ENCODE measurements around the gene IL1RL1.
"Not testable (repeated sequence)": the region's sequence is repeated elsewhere in the genome, so short reads cannot be mapped to it uniquely, and the experiment has no call there.

Gene IL1RL1

GRCh38 chr2:102317715-102318114, 6.4 kb downstream of the IL1RL1 start:
- H3K4me3 ChIP-seq (ENCODE audit: low read depth, low read length) = no peak overlapping the region
- TF ChIP-seq MYC (IDR thresholded peaks at IDR 0.05; ENCODE audit: low read depth, low read length) = peak; percentile 63; the same call in 1 of the 2 replicates
- TF ChIP-seq, protein P1, sequence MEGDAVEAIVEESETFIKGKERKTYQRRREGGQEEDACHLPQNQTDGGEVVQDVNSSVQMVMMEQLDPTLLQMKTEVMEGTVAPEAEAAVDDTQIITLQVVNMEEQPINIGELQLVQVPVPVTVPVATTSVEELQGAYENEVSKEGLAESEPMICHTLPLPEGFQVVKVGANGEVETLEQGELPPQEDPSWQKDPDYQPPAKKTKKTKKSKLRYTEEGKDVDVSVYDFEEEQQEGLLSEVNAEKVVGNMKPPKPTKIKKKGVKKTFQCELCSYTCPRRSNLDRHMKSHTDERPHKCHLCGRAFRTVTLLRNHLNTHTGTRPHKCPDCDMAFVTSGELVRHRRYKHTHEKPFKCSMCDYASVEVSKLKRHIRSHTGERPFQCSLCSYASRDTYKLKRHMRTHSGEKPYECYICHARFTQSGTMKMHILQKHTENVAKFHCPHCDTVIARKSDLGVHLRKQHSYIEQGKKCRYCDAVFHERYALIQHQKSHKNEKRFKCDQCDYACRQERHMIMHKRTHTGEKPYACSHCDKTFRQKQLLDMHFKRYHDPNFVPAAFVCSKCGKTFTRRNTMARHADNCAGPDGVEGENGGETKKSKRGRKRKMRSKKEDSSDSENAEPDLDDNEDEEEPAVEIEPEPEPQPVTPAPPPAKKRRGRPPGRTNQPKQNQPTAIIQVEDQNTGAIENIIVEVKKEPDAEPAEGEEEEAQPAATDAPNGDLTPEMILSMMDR (IDR thresholded peaks at IDR 0.05; ENCODE audit: low read depth, low read length) = no peak
- peak; percentile 83 for TF ChIP-seq MAX (IDR thresholded peaks at IDR 0.05; ENCODE audit: low read depth, low read length)

DNA sequence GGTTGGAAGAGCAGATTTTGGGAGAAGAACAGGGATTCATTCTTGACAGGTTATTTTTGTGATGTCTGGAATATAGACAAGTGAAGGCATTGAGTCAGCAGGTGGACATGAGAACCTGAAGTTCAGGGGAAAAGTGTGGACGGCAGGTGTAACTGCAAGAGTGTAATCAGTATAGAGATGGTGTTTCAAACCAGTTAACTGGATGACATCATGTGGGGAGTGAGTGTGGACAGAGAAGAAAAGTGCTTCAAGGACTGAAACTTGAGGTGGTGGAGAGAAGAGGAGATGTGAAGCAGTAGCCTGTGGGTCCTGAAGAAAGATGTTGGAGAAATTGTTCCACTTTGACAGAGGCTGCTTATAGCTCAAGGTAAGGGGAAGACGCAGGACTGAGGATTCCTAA, 7.1 kb downstream of the IL1RL1 start:
- no peak overlapping the region for H3K4me3 ChIP-seq (ENCODE audit: low read depth, low read length)
- no peak for DNase-seq (ENCODE audit: low read depth)
- TF ChIP-seq MAX (IDR thresholded peaks at IDR 0.05; ENCODE audit: low read depth, low read length) (no peak), POLR2A (IDR thresholded peaks at IDR 0.05; ENCODE audit: extremely low read depth, insufficient read length) (no peak), MYC (IDR thresholded peaks at IDR 0.05; ENCODE audit: low read depth, low read length) (no peak)
- TF ChIP-seq, protein P1 (IDR thresholded peaks at IDR 0.05; ENCODE audit: low read depth, low read length) = no peak

More at GRCh38 chr2:102317715-102318114, 6.4 kb downstream of the IL1RL1 start:
- DNase-seq (ENCODE audit: low read depth) = peak; percentile 62

DNA sequence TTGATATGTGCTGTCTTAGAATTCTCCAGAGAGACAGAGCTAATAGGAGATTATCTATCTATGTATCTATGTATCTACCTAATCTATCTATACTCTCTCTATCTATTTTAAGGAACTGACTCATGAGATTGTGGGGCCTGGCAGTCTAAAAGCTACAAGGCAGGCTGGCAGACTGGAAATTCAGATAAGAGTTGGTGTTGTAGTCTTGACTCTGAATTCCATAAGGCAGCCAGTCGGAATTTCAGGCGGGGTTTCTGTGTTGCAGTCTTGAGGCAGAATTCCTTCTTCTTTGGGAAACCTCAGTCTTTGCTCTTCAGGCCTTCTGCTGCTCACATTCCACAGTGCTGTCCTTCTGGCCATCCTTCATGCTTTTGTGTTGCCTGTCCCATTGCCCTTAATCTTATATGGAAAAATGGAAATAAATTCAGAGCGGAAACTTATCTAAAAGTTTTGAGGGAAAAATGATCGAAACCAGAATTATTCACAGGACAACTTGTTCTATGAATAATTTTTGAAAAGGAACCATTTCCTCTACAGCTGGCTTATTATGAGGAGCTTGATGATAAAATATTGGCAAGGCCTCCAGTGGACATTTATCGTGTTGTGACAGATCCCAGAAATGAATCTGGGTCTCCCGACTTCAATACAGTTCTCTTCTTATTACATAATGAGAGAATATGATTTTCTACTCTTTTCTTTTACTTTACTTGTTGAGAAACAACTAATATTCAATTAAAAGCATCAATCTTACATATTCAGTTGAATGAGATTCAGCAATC, 10.8 kb downstream of the IL1RL1 start:
- TF ChIP-seq MAX (IDR thresholded peaks at IDR 0.05; ENCODE audit: low read depth, low read length) (no peak), POLR2A (IDR thresholded peaks at IDR 0.05; ENCODE audit: extremely low read depth, insufficient read length) (no peak), MYC (IDR thresholded peaks at IDR 0.05; ENCODE audit: low read depth, low read length) (no peak)
- TF ChIP-seq, protein P1 (IDR thresholded peaks at IDR 0.05; ENCODE audit: low read depth, low read length) = no peak
- H3K4me3 ChIP-seq (ENCODE audit: low read depth, low read length) = no peak overlapping the region
- DNase-seq (ENCODE audit: low read depth) = no peak

- DNase-seq (ENCODE audit: low read depth) = not testable (repeated sequence)
Measured at GRCh38 chr2:102324914-102325313, 13.6 kb downstream of the IL1RL1 start.

GRCh38 chr2:102331311-102331980, 20.1 kb downstream of the IL1RL1 start:
- no peak for DNase-seq (ENCODE audit: low read depth)
- no peak overlapping the region for H3K4me3 ChIP-seq (ENCODE audit: low read depth, low read length)
- TF ChIP-seq MAX (IDR thresholded peaks at IDR 0.05; ENCODE audit: low read depth, low read length) (no peak), POLR2A (IDR thresholded peaks at IDR 0.05; ENCODE audit: extremely low read depth, insufficient read length) (no peak)

More at GRCh38 chr2:102324914-102325313, 13.6 kb downstream of the IL1RL1 start:
- H3K4me3 ChIP-seq (ENCODE audit: low read depth, low read length) = not testable (repeated sequence)

DNA sequence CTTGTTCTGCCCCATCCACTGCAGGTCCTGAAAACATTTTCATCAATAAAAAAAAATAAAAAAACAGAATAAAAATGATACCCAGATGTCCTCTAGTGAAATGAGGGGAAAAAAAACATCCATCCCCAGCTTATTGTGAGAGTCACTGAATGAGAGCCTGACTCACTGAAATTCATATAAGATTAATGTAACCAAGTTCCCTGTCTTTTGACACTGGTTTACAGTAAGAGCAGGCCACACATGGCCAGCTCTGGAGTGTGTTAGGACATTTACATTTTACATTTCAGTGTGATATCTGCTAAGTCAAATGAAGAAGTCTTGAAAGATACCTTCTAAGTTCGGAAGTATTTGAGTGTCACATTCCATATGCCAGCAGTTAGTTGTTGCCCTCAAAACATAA, 23.1 kb downstream of the IL1RL1 start:
- no peak for TF ChIP-seq POLR2A (IDR thresholded peaks at IDR 0.05; ENCODE audit: extremely low read depth, insufficient read length)
- TF ChIP-seq MAX (IDR thresholded peaks at IDR 0.05; ENCODE audit: low read depth, low read length) = no peak
- TF ChIP-seq MYC (IDR thresholded peaks at IDR 0.05; ENCODE audit: low read depth, low read length) = no peak
- TF ChIP-seq, protein P1 (IDR thresholded peaks at IDR 0.05; ENCODE audit: low read depth, low read length) = no peak
- H3K4me3 ChIP-seq (ENCODE audit: low read depth, low read length) = no peak overlapping the region
- no peak for DNase-seq (ENCODE audit: low read depth)
